WTC11 (cell line): ENCODE results near the gene PPP1CB.

Source experiments
- CREB1 ChIP-seq: sonication (generic); formaldehyde crosslinking; IDR thresholded peaks from 2 replicates; pipeline ENCODE4 v1.8.0; 2023; ENCODE audit warnings: mild to moderate bottlenecking, missing genetic modification reagents
- CREM ChIP-seq: sonication (generic); formaldehyde crosslinking; IDR thresholded peaks from 2 replicates; pipeline ENCODE4 v1.8.1; 2022; ENCODE audit warnings: mild to moderate bottlenecking, missing genetic modification reagents, moderate library complexity
- CTCF ChIP-seq: fragments of 200-600 bp; IDR thresholded peaks from 2 replicates; pipeline ENCODE4 v1.8.0; 2022; ENCODE audit warnings: antibody characterized with exemption
- GRHL2 ChIP-seq: fragments of 250-450 bp; sonication (Bioruptor Pico); IDR thresholded peaks from 2 replicates; pipeline ENCODE4 v1.8.0; 2022; ENCODE audit warnings: mild to moderate bottlenecking, moderate library complexity; ENCODE audit not compliant: insufficient replicate concordance, severe bottlenecking
- MXD4 ChIP-seq: fragments of 250-450 bp; sonication (Bioruptor Pico); IDR thresholded peaks from 2 replicates; pipeline ENCODE4 v1.8.0; 2021; ENCODE audit warnings: mild to moderate bottlenecking, moderate library complexity, borderline replicate concordance
- NR1H2 ChIP-seq: sonication (generic); formaldehyde crosslinking; IDR thresholded peaks from 2 replicates; pipeline ENCODE4 v1.9.0; 2021; ENCODE audit warnings: mild to moderate bottlenecking, moderate library complexity, missing genetic modification reagents
- TCF7 ChIP-seq: sonication (generic); formaldehyde crosslinking; IDR thresholded peaks from 2 replicates; pipeline ENCODE4 v1.8.0; 2022; ENCODE audit warnings: mild to moderate bottlenecking, low read depth, missing genetic modification reagents, moderate library complexity
- USF1 ChIP-seq: sonication (generic); formaldehyde crosslinking; IDR thresholded peaks from 2 replicates; pipeline ENCODE4 v1.8.0; 2022; ENCODE audit warnings: mild to moderate bottlenecking, missing genetic modification reagents
- ZNF263 ChIP-seq: sonication (generic); formaldehyde crosslinking; IDR thresholded peaks from 2 replicates; pipeline ENCODE4 v1.8.1; 2022; ENCODE audit warnings: low read depth, mild to moderate bottlenecking, moderate library complexity, missing genetic modification reagents
- TF ChIP-seq, protein P1 (sequence below): sonication (generic); formaldehyde crosslinking; IDR thresholded peaks from 2 replicates; pipeline ENCODE4 v1.8.1; 2022; ENCODE audit warnings: mild to moderate bottlenecking, moderate library complexity, missing genetic modification reagents
- TF ChIP-seq, protein P2 (sequence below): sonication (generic); formaldehyde crosslinking; IDR thresholded peaks from 2 replicates; pipeline ENCODE4 v1.8.1; 2022; ENCODE audit warnings: missing genetic modification reagents, borderline replicate concordance
- TF ChIP-seq, protein P3 (sequence below): sonication (generic); formaldehyde crosslinking; IDR thresholded peaks from 2 replicates; pipeline ENCODE4 v1.8.1; 2023; ENCODE audit warnings: mild to moderate bottlenecking, missing genetic modification reagents

GRCh38 chr2:28713577-28714298 is 37.9 kb upstream of the PPP1CB start:
- TF ChIP-seq MXD4 (CRISPR knock-in tag): no peak
- TF ChIP-seq CTCF: no peak
- TF ChIP-seq ZNF263 (CRISPR knock-in tag): no peak
- TF ChIP-seq GRHL2 (CRISPR knock-in tag): no peak
- TF ChIP-seq TCF7 (CRISPR knock-in tag): no peak
- TF ChIP-seq, protein P1, sequence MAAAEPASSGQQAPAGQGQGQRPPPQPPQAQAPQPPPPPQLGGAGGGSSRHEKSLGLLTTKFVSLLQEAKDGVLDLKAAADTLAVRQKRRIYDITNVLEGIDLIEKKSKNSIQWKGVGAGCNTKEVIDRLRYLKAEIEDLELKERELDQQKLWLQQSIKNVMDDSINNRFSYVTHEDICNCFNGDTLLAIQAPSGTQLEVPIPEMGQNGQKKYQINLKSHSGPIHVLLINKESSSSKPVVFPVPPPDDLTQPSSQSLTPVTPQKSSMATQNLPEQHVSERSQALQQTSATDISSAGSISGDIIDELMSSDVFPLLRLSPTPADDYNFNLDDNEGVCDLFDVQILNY: no peak
- TF ChIP-seq USF1: no peak
- TF ChIP-seq, protein P2, sequence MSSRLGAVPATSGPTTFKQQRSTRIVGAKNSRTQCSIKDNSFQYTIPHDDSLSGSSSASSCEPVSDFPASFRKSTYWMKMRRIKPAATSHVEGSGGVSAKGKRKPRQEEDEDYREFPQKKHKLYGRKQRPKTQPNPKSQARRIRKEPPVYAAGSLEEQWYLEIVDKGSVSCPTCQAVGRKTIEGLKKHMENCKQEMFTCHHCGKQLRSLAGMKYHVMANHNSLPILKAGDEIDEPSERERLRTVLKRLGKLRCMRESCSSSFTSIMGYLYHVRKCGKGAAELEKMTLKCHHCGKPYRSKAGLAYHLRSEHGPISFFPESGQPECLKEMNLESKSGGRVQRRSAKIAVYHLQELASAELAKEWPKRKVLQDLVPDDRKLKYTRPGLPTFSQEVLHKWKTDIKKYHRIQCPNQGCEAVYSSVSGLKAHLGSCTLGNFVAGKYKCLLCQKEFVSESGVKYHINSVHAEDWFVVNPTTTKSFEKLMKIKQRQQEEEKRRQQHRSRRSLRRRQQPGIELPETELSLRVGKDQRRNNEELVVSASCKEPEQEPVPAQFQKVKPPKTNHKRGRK (CRISPR knock-in tag): no peak
- no peak for TF ChIP-seq NR1H2 (CRISPR knock-in tag)
- no peak for TF ChIP-seq CREM
- TF ChIP-seq, protein P3, sequence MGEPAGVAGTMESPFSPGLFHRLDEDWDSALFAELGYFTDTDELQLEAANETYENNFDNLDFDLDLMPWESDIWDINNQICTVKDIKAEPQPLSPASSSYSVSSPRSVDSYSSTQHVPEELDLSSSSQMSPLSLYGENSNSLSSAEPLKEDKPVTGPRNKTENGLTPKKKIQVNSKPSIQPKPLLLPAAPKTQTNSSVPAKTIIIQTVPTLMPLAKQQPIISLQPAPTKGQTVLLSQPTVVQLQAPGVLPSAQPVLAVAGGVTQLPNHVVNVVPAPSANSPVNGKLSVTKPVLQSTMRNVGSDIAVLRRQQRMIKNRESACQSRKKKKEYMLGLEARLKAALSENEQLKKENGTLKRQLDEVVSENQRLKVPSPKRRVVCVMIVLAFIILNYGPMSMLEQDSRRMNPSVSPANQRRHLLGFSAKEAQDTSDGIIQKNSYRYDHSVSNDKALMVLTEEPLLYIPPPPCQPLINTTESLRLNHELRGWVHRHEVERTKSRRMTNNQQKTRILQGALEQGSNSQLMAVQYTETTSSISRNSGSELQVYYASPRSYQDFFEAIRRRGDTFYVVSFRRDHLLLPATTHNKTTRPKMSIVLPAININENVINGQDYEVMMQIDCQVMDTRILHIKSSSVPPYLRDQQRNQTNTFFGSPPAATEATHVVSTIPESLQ (CRISPR knock-in tag): no peak
- no peak for TF ChIP-seq CREB1
